Measurements from ENCODE around the gene PDE5A.

GRCh38 chr4:119581190-119581873 is 47.3 kb downstream of the PDE5A start:
- TF ChIP-seq POLR2A (IDR thresholded peaks at IDR 0.05): no peak
- no peak for TF ChIP-seq CTCF (IDR thresholded peaks at IDR 0.05)

All from testis (tissue), 2 donors.